Thymus (tissue), 11 donors: ENCODE results near the gene YY1. TPM values are rescaled to one million over a fixed set of nuclear protein-coding genes. Genes with fewer than 3 reads are reported as not detected.
"Not testable (repeated sequence)": the region's sequence is repeated elsewhere in the genome, so short reads cannot be mapped to it uniquely, and the experiment has no call there.

Experiments used
- DNase-seq, 9 donors: peaks; one replicate each; pipeline ENCODE4 v3.0.0-alpha.2; 2013; ENCODE audit warnings: low spot score in 9 of 9, low read depth in 6 of 9, missing footprints in 1 of 9
- H3K27ac ChIP-seq, 2 donors: one replicate each; pipeline ENCODE4 v1.5.1; 2013; ENCODE audit warnings: control low read depth in 1 of 2, low read depth in 1 of 2, low read length in 1 of 2, mild to moderate bottlenecking in 1 of 2, moderate library complexity in 1 of 2
- H3K27me3 ChIP-seq, 2 donors: one replicate each; pipeline ENCODE4 v1.5.1; 2013; ENCODE audit warnings: low read length in 1 of 2; ENCODE audit not compliant: control insufficient read depth in 2 of 2, insufficient read depth in 1 of 2
- H3K36me3 ChIP-seq, 2 donors: one replicate each; pipeline ENCODE4 v1.5.1; 2013; ENCODE audit warnings: low read length in 1 of 2, mild to moderate bottlenecking in 1 of 2, moderate library complexity in 1 of 2; ENCODE audit not compliant: control insufficient read depth in 2 of 2, insufficient read depth in 2 of 2
- H3K4me1 ChIP-seq, 2 donors: one replicate each; pipeline ENCODE4 v1.5.1; 2013; ENCODE audit warnings: low read length in 2 of 2; ENCODE audit not compliant: control insufficient read depth in 2 of 2, insufficient read depth in 2 of 2
- H3K4me3 ChIP-seq, 2 donors: one replicate each; pipeline ENCODE4 v1.5.1; 2013; ENCODE audit warnings: low read length in 2 of 2, control low read depth in 1 of 2, mild to moderate bottlenecking in 1 of 2
- H3K9me3 ChIP-seq, 2 donors: one replicate each; pipeline ENCODE4 v1.5.1; 2013; ENCODE audit warnings: low read length in 1 of 2, mild to moderate bottlenecking in 1 of 2; ENCODE audit not compliant: control insufficient read depth in 2 of 2, insufficient read depth in 1 of 2
- WGBS: extraction: QIAGEN DNeasy Blood & Tissue Kit; methylation state at CpG from one replicate; pipeline ENCODE4 v1.1.7; 2013; 5-methylcytosine and 5-hydroxymethylcytosine counted together
- polyA plus RNA-seq: library from polyadenylated mRNA; stranded (reverse); fragments of 200-250 nt; gene quantifications from one replicate; pipeline ENCODE4 v1.2.3, GENCODE V29; 2013
- total RNA-seq: library from RNA; stranded (reverse); fragments of 120-200 nt; gene quantifications from one replicate; pipeline ENCODE4 v1.2.4, GENCODE V29; 2013
- donor health status: healthy.

Gene YY1
- total and polyA plus RNA-seq, 2 donors, result 66.7 to 72.3 TPM

GRCh38 chr14:100221533-100222223 is 17.3 kb upstream of the YY1 start:
- Histone ChIP-seq H3K4me1 (peaks cover 25 to 57% of the 10 kb centered on the region in 2 donors), H3K27ac (peak overlapping the region; percentile 98), H3K9me3 (no peaks in the 10 kb centered on the region), H3K4me3 (peak overlapping the region; percentile 73 to 82), H3K27me3 (no peaks in the 10 kb centered on the region), H3K36me3 (no peaks in the 10 kb centered on the region)
- 2% methylated on average over 15 of the region's 15 CpGs for WGBS
- peak in 7 of 9 donors; percentile 62 to 91 (median 76) for DNase-seq

- DNase-seq, result peak in 2 of 9 donors; percentile 24 to 42
- Histone ChIP-seq H3K4me1 (peaks cover 25 to 57% of the 10 kb centered on the region in 2 donors), H3K36me3 (peaks cover 0 to 3% of the 10 kb centered on the region in 2 donors), H3K9me3 (no peaks in the 10 kb centered on the region), H3K4me3 (peak overlapping the region; percentile 73 to 82), H3K27ac (peak overlapping the region; percentile 98), H3K27me3 (no peaks in the 10 kb centered on the region)
- WGBS, result 13% methylated on average over 14 of the region's 14 CpGs
These were observed 16.5 kb upstream of the YY1 start for GRCh38 chr14:100222224-100223093.

- H3K27ac ChIP-seq, result peak overlapping the region; percentile 93 to 98
- 60% methylated on average over 12 of the region's 12 CpGs for WGBS
These were observed 15.4 kb upstream of the YY1 start for GRCh38 chr14:100223332-100224201.

GRCh38 chr14:100224229-100224866 is 14.6 kb upstream of the YY1 start:
- Histone ChIP-seq H3K4me1 (peaks cover 25 to 56% of the 10 kb centered on the region in 2 donors), H3K27ac (peak overlapping the region; percentile 93 to 98), H3K27me3 (no peaks in the 10 kb centered on the region), H3K9me3 (no peaks in the 10 kb centered on the region), H3K4me3 (peak overlapping the region; percentile 21 to 29), H3K36me3 (peaks cover 0 to 7% of the 10 kb centered on the region in 2 donors)
- peak in 3 of 9 donors; percentile 36 to 69 (median 54) for DNase-seq
- WGBS, result 9% methylated on average over 4 of the region's 4 CpGs

More at GRCh38 chr14:100223332-100224201, 15.4 kb upstream of the YY1 start:
- H3K36me3 ChIP-seq, result peaks cover 0 to 7% of the 10 kb centered on the region in 2 donors
- H3K27me3 ChIP-seq, result no peaks in the 10 kb centered on the region
- H3K4me3 ChIP-seq, result peak overlapping the region; percentile 21 to 29
- DNase-seq, result peak in 2 of 9 donors; percentile 46 to 66
- H3K9me3 ChIP-seq, result no peaks in the 10 kb centered on the region
- H3K4me1 ChIP-seq, result peaks cover 25 to 57% of the 10 kb centered on the region in 2 donors

GRCh38 chr14:100225169-100225568 is 13.8 kb upstream of the YY1 start:
- Histone ChIP-seq H3K27me3 (no peaks in the 10 kb centered on the region), H3K36me3 (peaks cover under 1 to 14% of the 10 kb centered on the region in 2 donors), H3K27ac (peak overlapping the region in 1 of 2 donors; percentile 98), H3K4me3 (no peak overlapping the region), H3K9me3 (no peaks in the 10 kb centered on the region), H3K4me1 (peaks cover 25 to 53% of the 10 kb centered on the region in 2 donors)
- no peak for DNase-seq
- WGBS, result 92% methylated on average over 4 of the region's 4 CpGs

- peaks cover 11 to 30% of the 10 kb centered on the region in 2 donors for H3K36me3 ChIP-seq
- no peak overlapping the region for H3K27ac ChIP-seq
- no peak overlapping the region for H3K4me3 ChIP-seq
- H3K4me1 ChIP-seq, result peaks cover 0 to 3% of the 10 kb centered on the region in 2 donors
- no peaks in the 10 kb centered on the region for H3K27me3 ChIP-seq
- WGBS, result 98% methylated on average over 5 of the region's 5 CpGs
- no peaks in the 10 kb centered on the region for H3K9me3 ChIP-seq
- DNase-seq, result no peak
These were observed 8.6 kb upstream of the YY1 start for GRCh38 chr14:100230361-100230760.

GRCh38 chr14:100234511-100234910 is 4.4 kb upstream of the YY1 start:
- no peaks in the 10 kb centered on the region for H3K9me3 ChIP-seq

GRCh38 chr14:100236271-100236818 is 2.6 kb upstream of the YY1 start:
- Histone ChIP-seq H3K36me3 (peaks cover 4 to 16% of the 10 kb centered on the region in 2 donors), H3K4me3 (peak overlapping the region in 1 of 2 donors; percentile 100), H3K4me1 (peaks cover 8 to 16% of the 10 kb centered on the region in 2 donors)
- H3K27me3 ChIP-seq, DNase-seq, H3K27ac ChIP-seq, H3K9me3 ChIP-seq: not testable (repeated sequence)
- WGBS, result 93% methylated on average over 12 of the region's 12 CpGs

More at GRCh38 chr14:100234511-100234910, 4.4 kb upstream of the YY1 start:
- no peaks in the 10 kb centered on the region for H3K27me3 ChIP-seq
- H3K27ac ChIP-seq, result peak overlapping the region in 1 of 2 donors; percentile 30
- no peak overlapping the region for H3K4me3 ChIP-seq
- 68% methylated on average over 4 of the region's 4 CpGs for WGBS
- peaks cover 5 to 15% of the 10 kb centered on the region in 2 donors for H3K4me1 ChIP-seq
- H3K36me3 ChIP-seq, result peaks cover 11 to 27% of the 10 kb centered on the region in 2 donors
- peak in 1 of 9 donors; percentile 50 for DNase-seq
